Measurements from ENCODE around the gene AFG3L2. TPM values are rescaled to one million over a fixed set of nuclear protein-coding genes. Genes with fewer than 3 reads are reported as not detected.

AFG3L2 gene
- total and polyA plus RNA-seq, 2 of the 8 experiments (the other 6 are each of a cell fraction or from before 2014, with no cell fraction given): 29.7 to 84.8 TPM

GRCh38 chr18:12293831-12294230 is 83.2 kb downstream of the AFG3L2 start:
- H3K4me3 ChIP-seq (ENCODE audit: extremely low read depth in 1 of 4, insufficient read depth in 2 of 4, low read depth in 3 of 4, low read length in 4 of 4): no peak overlapping the region
- H4K5ac ChIP-seq (ENCODE audit: insufficient read length, low read depth, low read length): no peak overlapping the region
- H2BK120ac ChIP-seq (replicated peaks; ENCODE audit: low read depth, low read length): no peak overlapping the region
- 0 out of 2 replicates have a peak overlapping the region, but pooled peaks have one; percentile 72 for H2BK15ac ChIP-seq (ENCODE audit: low read length)
- no peak overlapping the region for H3K4me2 ChIP-seq (ENCODE audit: insufficient read depth in 1 of 2, low read depth in 2 of 2, low read length in 2 of 2)
- H3K23me2 ChIP-seq (ENCODE audit: low read depth, low read length): no peaks in the 10 kb centered on the region
- no peak overlapping the region for H4K91ac ChIP-seq (replicated peaks; ENCODE audit: insufficient read length, low read length)
- no peak for TF ChIP-seq JUN (IDR thresholded peaks at IDR 0.05; ENCODE audit: low read depth, low read length)
- no peak for TF ChIP-seq CREB1 (IDR thresholded peaks at IDR 0.05)
- no peak for TF ChIP-seq ZNF274 (IDR thresholded peaks at IDR 0.05; ENCODE audit: borderline replicate concordance, extremely low read depth, low read length)
- no peak for TF ChIP-seq NRF1 (IDR thresholded peaks at IDR 0.05; ENCODE audit: low read depth, low read length)
- TF ChIP-seq CTCF (IDR thresholded peaks at IDR 0.05; ENCODE audit: control extremely low read depth in 1 of 3, insufficient read depth in 1 of 3, low read depth in 1 of 3, low read length in 3 of 3): no peak
- H2AFZ ChIP-seq (ENCODE audit: low read length): no peak overlapping the region
- H3K79me1 ChIP-seq (ENCODE audit: low read depth, low read length): no peaks in the 10 kb centered on the region; the same call in 1 of the 2 replicates
- no peak overlapping the region for H2BK20ac ChIP-seq (ENCODE audit: low read length)
- CTCF ChIA-PET (ENCODE audit: partially characterized antibody): interaction anchor here (1.0 to 1.5 kb wide), 3 partner anchors 9 to 17 kb away, joined by 3 to 8 read pairs (median 3); no protein-coding TSS in a partner anchor
- H3K4me1 ChIP-seq (replicated peaks in 1 of 4; ENCODE audit: control insufficient read depth in 3 of 4, insufficient read depth in 4 of 4, low read length in 3 of 4): peaks cover 0 to 2% (median under 1%) of the 10 kb centered on the region in 4 experiments; a peak in 3 of 7 replicates
- POLR2A ChIA-PET (ENCODE audit: partially characterized antibody): interaction anchor here (2.1 kb wide), 1 partner anchor 14 kb away, joined by 8 read pairs; no protein-coding TSS in a partner anchor
- no peak overlapping the region; the same call in 1 of the 2 replicates for H4K8ac ChIP-seq (ENCODE audit: extremely low read depth, insufficient read depth, low read length)
- peaks cover 0 to 5% (median under 1%) of the 10 kb centered on the region in 4 experiments; a peak in 4 of 7 replicates for H3K27me3 ChIP-seq (replicated peaks in 1 of 4; ENCODE audit: control insufficient read depth in 3 of 4, extremely low read depth in 1 of 4, insufficient read depth in 3 of 4, low read length in 3 of 4)
- 0 out of 2 replicates have a peak overlapping the region, but pooled peaks have one; percentile 27 for H2BK12ac ChIP-seq (ENCODE audit: low read depth, low read length)
- H2BK5ac ChIP-seq (ENCODE audit: low read depth, low read length): no peak overlapping the region
- no peak overlapping the region for H3K4ac ChIP-seq (replicated peaks; ENCODE audit: insufficient read length, low read depth, low read length)
- WGBS, 2 experiments (ENCODE audit: extremely low coverage in 1 of 2, insufficient coverage in 1 of 2, insufficient read length in 1 of 2, insufficient replicate concordance in 2 of 2, low coverage in 1 of 2, low lambda C conversion rate in 2 of 2, missing lambda C conversion rate in 1 of 2): 81% methylated on average over 11 of the region's 11 CpGs; no CpG with 5 or more reads in 1 of the 2 experiments
- 0 out of 4 replicates have a peak, but pooled peaks cover 0 to 4% of the 10 kb centered on the region in 2 experiments for H3K9me3 ChIP-seq (ENCODE audit: insufficient read depth in 2 of 2, low read depth in 1 of 2, low read length in 1 of 2)
- FAIRE-seq (no peak), DNase-seq (ENCODE audit: low read depth in 1 of 2, low spot score in 2 of 2) (no peak)
- no peak overlapping the region; the same call in none of the 2 replicates for H3K18ac ChIP-seq (ENCODE audit: extremely low read depth, low read length)
- no peaks in the 10 kb centered on the region for H3K36me3 ChIP-seq (ENCODE audit: control insufficient read depth in 2 of 4, insufficient read depth in 4 of 4, low read length in 3 of 4)
- H3K79me2 ChIP-seq (ENCODE audit: control insufficient read depth in 1 of 2, insufficient read depth in 2 of 2, low read length in 2 of 2): no peaks in the 10 kb centered on the region
- H3K14ac ChIP-seq (ENCODE audit: insufficient read length): no peak overlapping the region
- no peak overlapping the region for H3K9ac ChIP-seq (replicated peaks in 1 of 4; ENCODE audit: extremely low read depth in 1 of 4, low read depth in 3 of 4, low read length in 3 of 4)
- no peak overlapping the region for H3K23ac ChIP-seq (ENCODE audit: insufficient read length)
- no peak overlapping the region for H3K56ac ChIP-seq (replicated peaks; ENCODE audit: insufficient read length, low read depth, low read length)
- no peak overlapping the region for H2AK5ac ChIP-seq (ENCODE audit: low read depth, low read length)
- no peaks in the 10 kb centered on the region for H4K20me1 ChIP-seq (replicated peaks in 1 of 2; ENCODE audit: control insufficient read depth in 1 of 2, insufficient read depth in 2 of 2, low read length in 2 of 2)
- no peak overlapping the region for H3K27ac ChIP-seq (ENCODE audit: low read depth, low read length)

All from H1 (cell line).